NCI-H2107 treated with DMSO at 0.1 percent for 48 hours (cell line): ENCODE data around the gene LY6G6C.

Source experiments
- DNase-seq: peaks from one replicate; lab custom pipeline; 2025; ENCODE audit not compliant: unreplicated experiment; lab: John Stamatoyannopoulos, UW

Gene LY6G6C

GRCh38 chr6:31708224-31708623, 13.3 kb downstream of the LY6G6C start:
- DNase-seq, result no peak

GRCh38 chr6:31707701-31708100, 13.8 kb downstream of the LY6G6C start:
- DNase-seq, result no peak

GRCh38 chr6:31706599-31706998, 14.9 kb downstream of the LY6G6C start, which contains the start of gene LY6G6F:
LY6G6F (plus strand) TSS chr6:31706866; CDS start chr6:31706907, 41 bp downstream.
- no peak for DNase-seq

- no peak for DNase-seq
Observed at GRCh38 chr6:31705931-31706330, 15.6 kb downstream of the LY6G6C start.

- peak; percentile 82 for DNase-seq
Observed at GRCh38 chr6:31702819-31703716, 18.5 kb downstream of the LY6G6C start, which contains the start of gene ABHD16A. ABHD16A (minus strand) TSS chr6:31703324; CDS start chr6:31703281, 43 bp downstream.

GRCh38 chr6:31702405-31702818, 19.1 kb downstream of the LY6G6C start:
- DNase-seq, result no peak

GRCh38 chr6:31701666-31702404, 19.7 kb downstream of the LY6G6C start:
- peak; percentile 17 for DNase-seq

GRCh38 chr6:31700740-31701401, 20.7 kb downstream of the LY6G6C start:
- no peak for DNase-seq

- DNase-seq, result peak; percentile 17
Observed at GRCh38 chr6:31697555-31697954, 24.0 kb downstream of the LY6G6C start.

GRCh38 chr6:31693535-31693934, 28.0 kb downstream of the LY6G6C start:
- no peak for DNase-seq

- DNase-seq, result no peak
Observed at GRCh38 chr6:31692886-31693285, 28.7 kb downstream of the LY6G6C start.

- DNase-seq, result no peak
Observed at GRCh38 chr6:31692353-31692752, 29.2 kb downstream of the LY6G6C start.

GRCh38 chr6:31691564-31692108, 29.9 kb downstream of the LY6G6C start:
- no peak for DNase-seq

GRCh38 chr6:31691078-31691463, 30.5 kb downstream of the LY6G6C start:
- no peak for DNase-seq

- DNase-seq, result no peak
Observed at GRCh38 chr6:31690231-31691077, 31.1 kb downstream of the LY6G6C start.

- DNase-seq, result no peak
Observed at GRCh38 chr6:31689249-31690110, 32.1 kb downstream of the LY6G6C start.

- DNase-seq, result no peak
Observed at GRCh38 chr6:31687860-31688693, 33.5 kb downstream of the LY6G6C start.

- no peak for DNase-seq
Observed at GRCh38 chr6:31687321-31687720, 34.2 kb downstream of the LY6G6C start.
